IMR-90 (cell line): Measurements from ENCODE around the gene ANKRD30A.

Source experiments
- CTCF ChIP-seq: conservative IDR thresholded peaks from 2 replicates; pipeline ENCODE4 v1.5.1; 2012; ENCODE audit warnings: mild to moderate bottlenecking, low read depth, low read length, improper control_type of control experiment
- MXI1 ChIP-seq: IDR thresholded peaks from 2 replicates; pipeline ENCODE4 v1.6.1; 2012; ENCODE audit warnings: low read depth, mild to moderate bottlenecking, low read length, moderate library complexity, borderline replicate concordance
- POLR2A ChIP-seq: IDR thresholded peaks from 2 replicates; pipeline ENCODE4 v1.6.1; 2012; ENCODE audit warnings: mild to moderate bottlenecking, low read depth, low read length

DNA sequence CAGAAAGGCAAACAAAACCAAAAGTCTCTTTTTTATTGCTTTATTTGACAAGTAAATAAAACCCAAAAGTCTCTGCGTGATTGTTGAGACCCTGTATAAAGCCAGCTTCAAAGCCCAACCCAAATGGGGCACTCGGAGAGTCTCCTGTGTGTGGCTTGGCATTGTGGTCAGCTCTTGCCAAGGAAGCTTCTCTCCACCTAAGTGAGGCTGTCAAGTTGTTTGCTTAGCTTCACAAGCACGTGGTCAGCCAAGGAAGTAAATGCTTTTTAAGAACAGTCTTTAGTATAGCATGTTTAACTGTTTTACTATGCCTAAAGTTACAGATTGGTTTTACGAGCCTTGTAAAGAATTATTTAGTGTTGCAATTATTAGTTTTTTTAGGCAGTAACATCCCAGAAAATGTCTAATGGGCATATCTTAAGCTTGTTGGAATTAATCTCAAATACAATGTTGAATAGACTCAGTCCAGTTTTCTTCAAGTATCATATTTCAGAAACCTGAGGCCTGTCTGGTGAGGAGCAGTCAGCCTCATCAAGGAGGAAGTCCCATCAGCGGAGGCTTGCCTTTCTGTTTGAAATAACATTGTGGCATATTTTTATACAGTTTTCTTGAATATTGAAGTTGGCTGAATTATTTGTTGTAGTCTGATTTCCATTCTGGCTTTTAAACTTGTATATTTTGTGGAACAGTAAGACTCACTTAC lies 144.3 kb downstream of the ANKRD30A start:
- TF ChIP-seq CTCF (no peak), MXI1 (no peak), POLR2A (no peak)
